ENCODE measurements around the gene GPC6. TPM values are rescaled to one million over a fixed set of nuclear protein-coding genes. Genes with fewer than 3 reads are reported as not detected.

Gene GPC6
- total and polyA plus RNA-seq, 4 donors, result 5.9 to 29.1 (median 18.2) TPM

GRCh38 chr13:93406136-93406535 lies 179.5 kb downstream of the GPC6 start:
- Histone ChIP-seq H3K36me3 (ENCODE audit: control insufficient read depth in 4 of 4, insufficient read depth in 3 of 4, low read depth in 1 of 4, low read length in 3 of 4) (no peaks in the 10 kb centered on the region), H3K27ac (ENCODE audit: low read depth in 1 of 2, low read length in 2 of 2) (no peak overlapping the region), H3K4me1 (ENCODE audit: control insufficient read depth in 4 of 4, insufficient read depth in 4 of 4, low read length in 3 of 4) (no peaks in the 10 kb centered on the region), H3K9me3 (ENCODE audit: control insufficient read depth in 4 of 4, low read length in 3 of 4) (no peaks in the 10 kb centered on the region), H3K9ac (ENCODE audit: low read depth in 1 of 2, low read length in 2 of 2) (no peak overlapping the region), H3K27me3 (ENCODE audit: control insufficient read depth in 4 of 4, insufficient read depth in 4 of 4, low read length in 3 of 4) (no peaks in the 10 kb centered on the region), H3K4me3 (ENCODE audit: low read depth in 1 of 3, low read length in 3 of 3) (no peak overlapping the region)
- no peak for TF ChIP-seq EGR1 (IDR thresholded peaks at IDR 0.05; ENCODE audit: low read depth in 2 of 2)
- 92% methylated on average over 2 of the region's 2 CpGs for WGBS
- DNase-seq (ENCODE audit: low spot score), result no peak

GRCh38 chr13:93407551-93407950 lies 180.9 kb downstream of the GPC6 start:
- H3K9me3 ChIP-seq (ENCODE audit: control insufficient read depth in 4 of 4, low read length in 3 of 4), result no peaks in the 10 kb centered on the region
- H3K27ac ChIP-seq (ENCODE audit: low read depth in 1 of 2, low read length in 2 of 2), result no peak overlapping the region
- no peaks in the 10 kb centered on the region for H3K36me3 ChIP-seq (ENCODE audit: control insufficient read depth in 4 of 4, insufficient read depth in 3 of 4, low read depth in 1 of 4, low read length in 3 of 4)
- DNase-seq (ENCODE audit: low spot score), result no peak
- no peak overlapping the region for H3K9ac ChIP-seq (ENCODE audit: low read depth in 1 of 2, low read length in 2 of 2)
- TF ChIP-seq JUND (IDR thresholded peaks at IDR 0.05) (no peak), YY1 (IDR thresholded peaks at IDR 0.05) (no peak), ATF3 (IDR thresholded peaks at IDR 0.05) (no peak), CTCF (IDR thresholded peaks at IDR 0.05; ENCODE audit: low read depth, low read length, missing input control) (no peak), RXRA (IDR thresholded peaks at IDR 0.05) (no peak), GABPA (IDR thresholded peaks at IDR 0.05 in 1 of 2, conservative IDR thresholded peaks at IDR 0.05 in 1 of 2) (no peak), SP1 (IDR thresholded peaks at IDR 0.05) (no peak), HNF4A (conservative IDR thresholded peaks at IDR 0.05) (no peak), FOXA1 (IDR thresholded peaks at IDR 0.05) (no peak), EGR1 (IDR thresholded peaks at IDR 0.05; ENCODE audit: low read depth in 2 of 2) (no peak), FOXA2 (IDR thresholded peaks at IDR 0.05) (no peak), ZBTB33 (IDR thresholded peaks at IDR 0.05) (no peak), REST (IDR thresholded peaks at IDR 0.05) (no peak), TAF1 (conservative IDR thresholded peaks at IDR 0.05) (no peak), NR2F2 (IDR thresholded peaks at IDR 0.05) (no peak), MAX (IDR thresholded peaks at IDR 0.05) (no peak), RAD21 (IDR thresholded peaks at IDR 0.05) (no peak), HNF4G (IDR thresholded peaks at IDR 0.05) (no peak)
- H3K4me1 ChIP-seq (ENCODE audit: control insufficient read depth in 4 of 4, insufficient read depth in 4 of 4, low read length in 3 of 4), result peaks cover 0 to 2% (median 0%) of the 10 kb centered on the region in 4 donors
- H3K4me3 ChIP-seq (ENCODE audit: low read depth in 1 of 3, low read length in 3 of 3), result no peak overlapping the region
- H3K27me3 ChIP-seq (ENCODE audit: control insufficient read depth in 4 of 4, insufficient read depth in 4 of 4, low read length in 3 of 4), result no peaks in the 10 kb centered on the region

Measured in liver (tissue), 9 donors.